CD4-positive, alpha-beta T cell (primary cell): ENCODE results near the gene PLXNB1. TPM values are rescaled to one million over a fixed set of nuclear protein-coding genes. Genes with fewer than 3 reads are reported as not detected.

Experiments used
- ATAC-seq: fragments of 200-7000 bp; cut with Tn5 transposase; one replicate; pipeline ENCODE4 v1.10.0; 2022; ENCODE audit warnings: mild to moderate bottlenecking; ENCODE audit not compliant: poor library complexity
- CTCF ChIA-PET: fragments of 350-600 bp; sonication (Branson Sonifier 250); formaldehyde crosslinking; loops from one replicate; lab custom pipeline; 2021; ENCODE audit warnings: antibody characterized with exemption, inconsistent platforms; lab: Charles Lee
- POLR2A ChIA-PET: fragments of 350-600 bp; sonication (Branson Sonifier 250); formaldehyde crosslinking; loops from one replicate; lab custom pipeline; 2021; ENCODE audit warnings: antibody characterized with exemption, inconsistent platforms; lab: Charles Lee
- DNase-seq, 14 experiments: peaks; one replicate each; pipeline ENCODE4 v3.0.0-alpha.2; 2013 to 2020; ENCODE audit warnings: mixed read lengths in 2 of 14
- H3K27ac ChIP-seq, 2 donors: one replicate each; pipeline versions ENCODE4 v1.5.1 to v1.7.0; 2013; ENCODE audit warnings: low read length in 2 of 2, low read depth in 1 of 2, mild to moderate bottlenecking in 1 of 2
- H3K27me3 ChIP-seq, 2 experiments: 1 replicate in 1 of 2; 2 replicates in 1 of 2; pipeline versions ENCODE4 v1.6.1 to v1.7.0; 2013; ENCODE audit warnings: low read length in 2 of 2, control low read depth in 1 of 2, mild to moderate bottlenecking in 1 of 2, moderate library complexity in 1 of 2; ENCODE audit not compliant: insufficient read depth in 2 of 2, control insufficient read depth in 1 of 2
- H3K36me3 ChIP-seq: one replicate; pipeline ENCODE4 v1.6.1; 2013; ENCODE audit warnings: low read length, control low read depth; ENCODE audit not compliant: insufficient read depth
- H3K4me1 ChIP-seq: one replicate; pipeline ENCODE4 v1.6.1; 2013; ENCODE audit warnings: low read length, control low read depth; ENCODE audit not compliant: insufficient read depth
- H3K4me3 ChIP-seq: one replicate; pipeline ENCODE4 v1.5.1; 2013; ENCODE audit warnings: mild to moderate bottlenecking, low read length, moderate library complexity
- H3K9me3 ChIP-seq, 2 experiments: 1 replicate in 1 of 2; 2 replicates in 1 of 2; pipeline versions ENCODE4 v1.6.1 to v1.7.0; 2013; ENCODE audit warnings: low read length in 2 of 2, mild to moderate bottlenecking in 2 of 2, control low read depth in 1 of 2, moderate library complexity in 1 of 2; ENCODE audit not compliant: control insufficient read depth in 1 of 2, insufficient read depth in 1 of 2
- H3K27ac Mint-ChIP-seq: one replicate; pipeline ENCODE4 v1.8.0; 2020; ENCODE audit warnings: mixed read lengths
- H3K27me3 Mint-ChIP-seq: one replicate; pipeline ENCODE4 v1.8.0; 2021; ENCODE audit warnings: mixed read lengths
- H3K36me3 Mint-ChIP-seq: one replicate; pipeline ENCODE4 v1.8.0; 2021; ENCODE audit warnings: low read depth, mixed read lengths
- H3K4me1 Mint-ChIP-seq: one replicate; pipeline ENCODE4 v1.8.0; 2021; ENCODE audit warnings: low read depth, mixed read lengths
- H3K4me3 Mint-ChIP-seq: one replicate; pipeline ENCODE4 v1.8.0; 2020; ENCODE audit warnings: mild to moderate bottlenecking, mixed read lengths
- H3K9me3 Mint-ChIP-seq: one replicate; pipeline ENCODE4 v1.8.0; 2020; ENCODE audit warnings: mixed read lengths
- CTCF ChIP-seq: fragments of 200-600 bp; IDR thresholded peaks from one replicate; pipeline ENCODE4 v1.8.0; 2022; ENCODE audit warnings: antibody characterized with exemption, mild to moderate bottlenecking
- intact Hi-C, 2 experiments: fragments of 100-400 bp; cut with DNase I in 1 of 2; cut with micrococcal nuclease in 1 of 2; formaldehyde crosslinking; loops; one replicate each; pipeline versions ENCODE4 v1.15.1 to v1.9.0; 2023 to 2025; cut with DNase I, micrococcal nuclease
- total RNA-seq, 174 experiments: library from RNA in 2 of 174; stranded (reverse) in 2 of 174; gene quantifications; one replicate each; pipeline ENCODE4 v1.2.3 and lab custom pipeline; 2021 to 2026

PLXNB1 gene
- total RNA-seq, 2 experiments from 2014 or later: 1.1 to 2.0 TPM

- H3K27ac Mint-ChIP-seq: peak overlapping the region; percentile 95
- H3K4me3 Mint-ChIP-seq: peak overlapping the region; percentile 89
- peaks cover 44% of the 10 kb centered on the region for H3K4me1 Mint-ChIP-seq
- ChIA-PET CTCF (interaction anchor here (1.3 kb wide), 1 partner anchor 42 kb away, joined by 5 read pairs; no protein-coding TSS in a partner anchor), POLR2A (interaction anchor here (0.7 to 4.8 kb wide), 4 partner anchors 11 to 289 kb away, joined by 3 to 26 read pairs (median 14); partner anchors contain the start of genes ATRIP, CCDC51 and TMA7)
- TF ChIP-seq CTCF: no peak
- H3K36me3 Mint-ChIP-seq: peaks cover 1% of the 10 kb centered on the region
- DNase-seq (no peak), ATAC-seq (no peak)
- peak overlapping the region; percentile 47 for H3K4me3 ChIP-seq
- intact Hi-C loops: loop anchor here in 1 of 2 experiments (5.0 kb wide), 1 partner anchor 41 kb away; no protein-coding TSS in a partner anchor
- peaks cover 69% of the 10 kb centered on the region for H3K4me1 ChIP-seq
- H3K9me3 Mint-ChIP-seq: no peaks in the 10 kb centered on the region
- H3K9me3 ChIP-seq: no peaks in the 10 kb centered on the region
- H3K27me3 Mint-ChIP-seq: no peaks in the 10 kb centered on the region
- H3K27ac ChIP-seq: peak overlapping the region; percentile 67 to 75
- no peaks in the 10 kb centered on the region for H3K27me3 ChIP-seq
- H3K36me3 ChIP-seq: peaks cover 9% of the 10 kb centered on the region
Observed at GRCh38 chr3:48477959-48478520, 48.2 kb upstream of the PLXNB1 start.

- Mint-ChIP-seq H3K9me3 (no peaks in the 10 kb centered on the region), H3K27me3 (no peaks in the 10 kb centered on the region), H3K4me1 (peaks cover 49% of the 10 kb centered on the region), H3K27ac (peak overlapping the region; percentile 95), H3K4me3 (no peak overlapping the region), H3K36me3 (peaks cover 6% of the 10 kb centered on the region)
- H3K9me3 ChIP-seq: no peaks in the 10 kb centered on the region
- H3K27me3 ChIP-seq: no peaks in the 10 kb centered on the region
- no peak for ATAC-seq
- intact Hi-C loops: loop anchor here in 1 of 2 experiments (5.0 kb wide), 1 partner anchor 39 kb away; no protein-coding TSS in a partner anchor
- peak overlapping the region in 1 of 2 donors; percentile 9 for H3K27ac ChIP-seq
- peaks cover 84% of the 10 kb centered on the region for H3K4me1 ChIP-seq
- TF ChIP-seq CTCF: no peak
- no peak overlapping the region for H3K4me3 ChIP-seq
- ChIA-PET POLR2A (interaction anchor here (2.2 to 4.8 kb wide), 2 partner anchors 30 to 36 kb away, joined by 8 to 20 read pairs; partner anchors contain the start of genes ATRIP, CCDC51 and TMA7), CTCF (no interaction called here)
- peaks cover 9% of the 10 kb centered on the region for H3K36me3 ChIP-seq
- no peak for DNase-seq
Observed at GRCh38 chr3:48476426-48477053, 46.7 kb upstream of the PLXNB1 start.

GRCh38 chr3:48475188-48475587 is 45.3 kb upstream of the PLXNB1 start:
- no peak for ATAC-seq
- POLR2A ChIA-PET: interaction anchor here (1.0 to 4.8 kb wide), 2 partner anchors 29 to 72 kb away, joined by 3 to 20 read pairs; partner anchors contain the start of gene ATRIP
- CTCF ChIA-PET: no interaction called here
- Histone ChIP-seq H3K4me1 (peaks cover 94% of the 10 kb centered on the region), H3K36me3 (peaks cover 12% of the 10 kb centered on the region), H3K27ac (no peak overlapping the region), H3K4me3 (no peak overlapping the region), H3K27me3 (no peaks in the 10 kb centered on the region), H3K9me3 (no peaks in the 10 kb centered on the region)
- no peaks in the 10 kb centered on the region for H3K9me3 Mint-ChIP-seq
- DNase-seq: no peak
- H3K27me3 Mint-ChIP-seq: no peaks in the 10 kb centered on the region
- H3K27ac Mint-ChIP-seq: peak overlapping the region; percentile 75
- H3K36me3 Mint-ChIP-seq: peaks cover 6% of the 10 kb centered on the region
- peaks cover 47% of the 10 kb centered on the region for H3K4me1 Mint-ChIP-seq
- TF ChIP-seq CTCF: no peak
- intact Hi-C loops: loop anchor here in 1 of 2 experiments (5.0 kb wide), 1 partner anchor 38 kb away; no protein-coding TSS in a partner anchor
- peak overlapping the region; percentile 38 for H3K4me3 Mint-ChIP-seq
